Measurements from ENCODE around the gene MRPL40.
"Not testable (repeated sequence)": the region's sequence is repeated elsewhere in the genome, so short reads cannot be mapped to it uniquely, and the experiment has no call there.

Gene MRPL40

GRCh38 chr22:19407649-19408606, 24.4 kb upstream of the MRPL40 start:
- DNase-seq: no peak

- DNase-seq: no peak
Measured at GRCh38 chr22:19410941-19411689, 21.2 kb upstream of the MRPL40 start.

- no peak for DNase-seq
Measured at GRCh38 chr22:19411690-19412045, 20.7 kb upstream of the MRPL40 start.

- DNase-seq: no peak
Measured at GRCh38 chr22:19412478-19412877, 19.9 kb upstream of the MRPL40 start.

- no peak for DNase-seq
Measured at GRCh38 chr22:19412923-19413322, 19.4 kb upstream of the MRPL40 start.

- DNase-seq: no peak
Measured at GRCh38 chr22:19419086-19419463, 13.3 kb upstream of the MRPL40 start.

- no peak for DNase-seq
Measured at GRCh38 chr22:19419464-19420178, 12.7 kb upstream of the MRPL40 start.

GRCh38 chr22:19420321-19420720, 12.0 kb upstream of the MRPL40 start:
- DNase-seq: no peak

- DNase-seq: no peak
Measured at GRCh38 chr22:19422440-19423301, 9.7 kb upstream of the MRPL40 start.

- no peak for DNase-seq
Measured at GRCh38 chr22:19424186-19424500, 8.2 kb upstream of the MRPL40 start.

GRCh38 chr22:19429950-19430889, 2.1 kb upstream of the MRPL40 start:
- peak in 1 of 2 experiments; percentile 35 for DNase-seq

GRCh38 chr22:19430890-19431541, 1.3 kb upstream of the MRPL40 start:
- DNase-seq: peak; percentile 8 to 15

GRCh38 chr22:19431649-19432132, 654 bp upstream of the MRPL40 start, which contains the start of gene HIRA:
Gene HIRA (minus strand): TSS chr22:19431733. CDS start chr22:19431476, 257 bp downstream.
- peak; percentile 62 to 90 for DNase-seq

- no peak for DNase-seq
Measured at GRCh38 chr22:19434401-19434800, 2.1 kb downstream of the MRPL40 start.

- DNase-seq: no peak
Measured at GRCh38 chr22:19434829-19435580, 2.7 kb downstream of the MRPL40 start.

GRCh38 chr22:19436444-19437161, 4.3 kb downstream of the MRPL40 start:
- DNase-seq: not testable (repeated sequence)

GRCh38 chr22:19438298-19438697, 6.0 kb downstream of the MRPL40 start:
- DNase-seq: peak in 1 of 2 experiments; percentile 49

- no peak for DNase-seq
Measured at GRCh38 chr22:19440411-19441195, 8.3 kb downstream of the MRPL40 start.
